ENCODE data around the gene EPB41L2. TPM values are rescaled to one million over a fixed set of nuclear protein-coding genes. Genes with fewer than 3 reads are reported as not detected.

EPB41L2 gene
- total RNA-seq, 1 experiment from 2014 or later = 74.8 TPM

GRCh38 chr6:130949553-130949952 is 113.5 kb downstream of the EPB41L2 start:
- ATAC-seq (no peak), DNase-seq (ENCODE audit: low read depth, low spot score) (no peak)
- no peak overlapping the region for H3K9ac ChIP-seq (ENCODE audit: low read length)
- H3K36me3 ChIP-seq (ENCODE audit: control insufficient read depth in 1 of 2, insufficient read depth in 2 of 2, low read length in 2 of 2) = no peaks in the 10 kb centered on the region
- no peak overlapping the region for H3K4me3 ChIP-seq (replicated peaks in 1 of 2; ENCODE audit: low read depth in 1 of 2, low read length in 2 of 2)
- H3K9me3 ChIP-seq (ENCODE audit: control insufficient read depth in 1 of 2, insufficient read depth in 1 of 2, low read depth in 1 of 2, low read length in 2 of 2) = no peaks in the 10 kb centered on the region
- no peaks in the 10 kb centered on the region for H3K9me2 ChIP-seq (ENCODE audit: insufficient read depth)
- intact Hi-C loops (cut with micrococcal nuclease) = no loop called here
- no peaks in the 10 kb centered on the region for H4K20me1 ChIP-seq (ENCODE audit: insufficient read depth)
- no peaks in the 10 kb centered on the region for H3K4me1 ChIP-seq (ENCODE audit: control insufficient read depth in 1 of 2, insufficient read depth in 2 of 2, low read length in 2 of 2)
- no TSS peak for BruUV-seq (replicated peaks)
- no peak overlapping the region for H3K4me2 ChIP-seq (ENCODE audit: low read length)
- no peak overlapping the region for H3K27ac ChIP-seq (ENCODE audit: low read depth, low read length)
- no peak for TF ChIP-seq ZFX (IDR thresholded peaks at IDR 0.05)
- no peak for TF ChIP-seq TCF7L2 (IDR thresholded peaks at IDR 0.05; ENCODE audit: borderline replicate concordance, extremely low read depth, insufficient read depth, insufficient read length)
- no peak for TF ChIP-seq ELF1 (IDR thresholded peaks at IDR 0.05; ENCODE audit: borderline replicate concordance, low read depth)
- TF ChIP-seq ZBTB33 (IDR thresholded peaks at IDR 0.05; ENCODE audit: extremely low read depth, insufficient replicate concordance, low read length) = no peak
- TF ChIP-seq EZH2phosphoT487 (IDR thresholded peaks at IDR 0.05; ENCODE audit: borderline replicate concordance) = no peak
- TF ChIP-seq FOSL1 (IDR thresholded peaks at IDR 0.05; ENCODE audit: low read depth) = no peak
- TF ChIP-seq EGR1 (IDR thresholded peaks at IDR 0.05; ENCODE audit: low read depth) = no peak
- TF ChIP-seq ZNF274 (IDR thresholded peaks at IDR 0.05; ENCODE audit: low read depth, low read length) = no peak
- TF ChIP-seq SRF (IDR thresholded peaks at IDR 0.05; ENCODE audit: low read depth) = no peak
- TF ChIP-seq, protein P1, sequence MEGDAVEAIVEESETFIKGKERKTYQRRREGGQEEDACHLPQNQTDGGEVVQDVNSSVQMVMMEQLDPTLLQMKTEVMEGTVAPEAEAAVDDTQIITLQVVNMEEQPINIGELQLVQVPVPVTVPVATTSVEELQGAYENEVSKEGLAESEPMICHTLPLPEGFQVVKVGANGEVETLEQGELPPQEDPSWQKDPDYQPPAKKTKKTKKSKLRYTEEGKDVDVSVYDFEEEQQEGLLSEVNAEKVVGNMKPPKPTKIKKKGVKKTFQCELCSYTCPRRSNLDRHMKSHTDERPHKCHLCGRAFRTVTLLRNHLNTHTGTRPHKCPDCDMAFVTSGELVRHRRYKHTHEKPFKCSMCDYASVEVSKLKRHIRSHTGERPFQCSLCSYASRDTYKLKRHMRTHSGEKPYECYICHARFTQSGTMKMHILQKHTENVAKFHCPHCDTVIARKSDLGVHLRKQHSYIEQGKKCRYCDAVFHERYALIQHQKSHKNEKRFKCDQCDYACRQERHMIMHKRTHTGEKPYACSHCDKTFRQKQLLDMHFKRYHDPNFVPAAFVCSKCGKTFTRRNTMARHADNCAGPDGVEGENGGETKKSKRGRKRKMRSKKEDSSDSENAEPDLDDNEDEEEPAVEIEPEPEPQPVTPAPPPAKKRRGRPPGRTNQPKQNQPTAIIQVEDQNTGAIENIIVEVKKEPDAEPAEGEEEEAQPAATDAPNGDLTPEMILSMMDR (IDR thresholded peaks at IDR 0.05 in 2 of 3, conservative IDR thresholded peaks at IDR 0.05 in 1 of 3; ENCODE audit: borderline replicate concordance in 1 of 3, insufficient read depth in 1 of 3, low read depth in 2 of 3, low read length in 2 of 3) = no peak
- no peak for TF ChIP-seq EZH2 (IDR thresholded peaks at IDR 0.05)
- no peak for TF ChIP-seq POLR2AphosphoS5 (IDR thresholded peaks at IDR 0.05; ENCODE audit: low read depth, low read length)
- no peaks in the 10 kb centered on the region for H3K79me2 ChIP-seq (ENCODE audit: insufficient read depth, low read length)
- no peak overlapping the region for H2AFZ ChIP-seq (ENCODE audit: low read depth, low read length, poor library complexity, severe bottlenecking)
- RAD21 ChIA-PET (ENCODE audit: low non-redundant PET in 1 of 2, low total read pairs in 2 of 2, uncharacterized antibody in 2 of 2, unreplicated experiment in 2 of 2) = no interaction called here
- H3K27me3 ChIP-seq (ENCODE audit: insufficient read depth, low read length) = no peaks in the 10 kb centered on the region
- CTCF ChIA-PET = no interaction called here
- POLR2A ChIA-PET = no interaction called here
